ENCODE measurements around the gene ADAMTS2.

The ADAMTS2 gene

GRCh38 chr5:179208706-179209358 is 136.4 kb downstream of the ADAMTS2 start:
- H3K9ac ChIP-seq (ENCODE audit: low read length), result no peak overlapping the region
- no peaks in the 10 kb centered on the region for H3K27me3 ChIP-seq (ENCODE audit: control insufficient read depth, insufficient read depth, low read length)
- no peak overlapping the region for H3K27ac ChIP-seq (ENCODE audit: low read depth, low read length)
- no peak overlapping the region for H3K4me3 ChIP-seq (ENCODE audit: low read length)
- no peaks in the 10 kb centered on the region for H3K36me3 ChIP-seq (ENCODE audit: control insufficient read depth, insufficient read depth, low read length)
- H3K4me1 ChIP-seq (ENCODE audit: control insufficient read depth, insufficient read depth, low read length), result no peaks in the 10 kb centered on the region

GRCh38 chr5:179207920-179208705 is 137.1 kb downstream of the ADAMTS2 start:
- Histone ChIP-seq H3K36me3 (ENCODE audit: control insufficient read depth, insufficient read depth, low read length) (no peaks in the 10 kb centered on the region), H3K27ac (ENCODE audit: low read depth, low read length) (no peak overlapping the region), H3K27me3 (ENCODE audit: control insufficient read depth, insufficient read depth, low read length) (no peaks in the 10 kb centered on the region), H3K4me3 (ENCODE audit: low read length) (no peak overlapping the region), H3K4me1 (ENCODE audit: control insufficient read depth, insufficient read depth, low read length) (no peaks in the 10 kb centered on the region), H3K9ac (ENCODE audit: low read length) (no peak overlapping the region)

- no peak overlapping the region for H3K9ac ChIP-seq (ENCODE audit: low read length)
- H3K4me3 ChIP-seq (ENCODE audit: low read length), result no peak overlapping the region
- H3K4me1 ChIP-seq (ENCODE audit: control insufficient read depth, insufficient read depth, low read length), result no peaks in the 10 kb centered on the region
- no peak overlapping the region for H3K27ac ChIP-seq (ENCODE audit: low read depth, low read length)
- no peaks in the 10 kb centered on the region for H3K36me3 ChIP-seq (ENCODE audit: control insufficient read depth, insufficient read depth, low read length)
- no peaks in the 10 kb centered on the region for H3K27me3 ChIP-seq (ENCODE audit: control insufficient read depth, insufficient read depth, low read length)
These were observed 137.8 kb downstream of the ADAMTS2 start for GRCh38 chr5:179207470-179207869.

GRCh38 chr5:179206366-179206765 is 138.9 kb downstream of the ADAMTS2 start:
- Histone ChIP-seq H3K27me3 (ENCODE audit: control insufficient read depth, insufficient read depth, low read length) (no peaks in the 10 kb centered on the region), H3K36me3 (ENCODE audit: control insufficient read depth, insufficient read depth, low read length) (no peaks in the 10 kb centered on the region), H3K4me3 (ENCODE audit: low read length) (no peak overlapping the region), H3K9ac (ENCODE audit: low read length) (no peak overlapping the region), H3K27ac (ENCODE audit: low read depth, low read length) (no peak overlapping the region), H3K4me1 (ENCODE audit: control insufficient read depth, insufficient read depth, low read length) (no peaks in the 10 kb centered on the region)

GRCh38 chr5:179205277-179205676 is 140.0 kb downstream of the ADAMTS2 start:
- Histone ChIP-seq H3K36me3 (ENCODE audit: control insufficient read depth, insufficient read depth, low read length) (no peaks in the 10 kb centered on the region), H3K4me1 (ENCODE audit: control insufficient read depth, insufficient read depth, low read length) (no peaks in the 10 kb centered on the region), H3K27ac (ENCODE audit: low read depth, low read length) (no peak overlapping the region), H3K27me3 (ENCODE audit: control insufficient read depth, insufficient read depth, low read length) (no peaks in the 10 kb centered on the region), H3K9ac (ENCODE audit: low read length) (no peak overlapping the region), H3K4me3 (ENCODE audit: low read length) (no peak overlapping the region)

- no peaks in the 10 kb centered on the region for H3K4me1 ChIP-seq (ENCODE audit: control insufficient read depth, insufficient read depth, low read length)
- H3K4me3 ChIP-seq (ENCODE audit: low read length), result no peak overlapping the region
- H3K27ac ChIP-seq (ENCODE audit: low read depth, low read length), result no peak overlapping the region
- no peaks in the 10 kb centered on the region for H3K27me3 ChIP-seq (ENCODE audit: control insufficient read depth, insufficient read depth, low read length)
- H3K9ac ChIP-seq (ENCODE audit: low read length), result no peak overlapping the region
- no peaks in the 10 kb centered on the region for H3K36me3 ChIP-seq (ENCODE audit: control insufficient read depth, insufficient read depth, low read length)
These were observed 140.7 kb downstream of the ADAMTS2 start for GRCh38 chr5:179204572-179204971.

GRCh38 chr5:179203248-179203647 is 142.0 kb downstream of the ADAMTS2 start:
- Histone ChIP-seq H3K27me3 (ENCODE audit: control insufficient read depth, insufficient read depth, low read length) (no peaks in the 10 kb centered on the region), H3K4me1 (ENCODE audit: control insufficient read depth, insufficient read depth, low read length) (no peaks in the 10 kb centered on the region), H3K27ac (ENCODE audit: low read depth, low read length) (no peak overlapping the region), H3K4me3 (ENCODE audit: low read length) (no peak overlapping the region), H3K36me3 (ENCODE audit: control insufficient read depth, insufficient read depth, low read length) (no peaks in the 10 kb centered on the region), H3K9ac (ENCODE audit: low read length) (no peak overlapping the region)

GRCh38 chr5:179201986-179202385 is 143.3 kb downstream of the ADAMTS2 start:
- H3K27me3 ChIP-seq (ENCODE audit: control insufficient read depth, insufficient read depth, low read length), result no peaks in the 10 kb centered on the region

GRCh38 chr5:179199246-179199645 is 146.0 kb downstream of the ADAMTS2 start:
- Histone ChIP-seq H3K27me3 (ENCODE audit: control insufficient read depth, insufficient read depth, low read length) (no peaks in the 10 kb centered on the region), H3K4me1 (ENCODE audit: control insufficient read depth, insufficient read depth, low read length) (no peaks in the 10 kb centered on the region), H3K9ac (ENCODE audit: low read length) (no peak overlapping the region), H3K36me3 (ENCODE audit: control insufficient read depth, insufficient read depth, low read length) (no peaks in the 10 kb centered on the region), H3K4me3 (ENCODE audit: low read length) (no peak overlapping the region), H3K27ac (ENCODE audit: low read depth, low read length) (no peak overlapping the region)

More at GRCh38 chr5:179201986-179202385, 143.3 kb downstream of the ADAMTS2 start:
- Histone ChIP-seq H3K4me1 (ENCODE audit: control insufficient read depth, insufficient read depth, low read length) (no peaks in the 10 kb centered on the region), H3K4me3 (ENCODE audit: low read length) (no peak overlapping the region), H3K27ac (ENCODE audit: low read depth, low read length) (no peak overlapping the region), H3K36me3 (ENCODE audit: control insufficient read depth, insufficient read depth, low read length) (no peaks in the 10 kb centered on the region), H3K9ac (ENCODE audit: low read length) (no peak overlapping the region)

- no peak overlapping the region for H3K9ac ChIP-seq (ENCODE audit: low read length)
- H3K27me3 ChIP-seq (ENCODE audit: control insufficient read depth, insufficient read depth, low read length), result no peaks in the 10 kb centered on the region
- H3K27ac ChIP-seq (ENCODE audit: low read depth, low read length), result no peak overlapping the region
- H3K36me3 ChIP-seq (ENCODE audit: control insufficient read depth, insufficient read depth, low read length), result no peaks in the 10 kb centered on the region
- H3K4me1 ChIP-seq (ENCODE audit: control insufficient read depth, insufficient read depth, low read length), result no peaks in the 10 kb centered on the region
- no peak overlapping the region for H3K4me3 ChIP-seq (ENCODE audit: low read length)
These were observed 146.4 kb downstream of the ADAMTS2 start for GRCh38 chr5:179198825-179199224.

GRCh38 chr5:179196405-179197079 is 148.7 kb downstream of the ADAMTS2 start:
- Histone ChIP-seq H3K27ac (ENCODE audit: low read depth, low read length) (no peak overlapping the region), H3K27me3 (ENCODE audit: control insufficient read depth, insufficient read depth, low read length) (no peaks in the 10 kb centered on the region), H3K36me3 (ENCODE audit: control insufficient read depth, insufficient read depth, low read length) (no peaks in the 10 kb centered on the region), H3K9ac (ENCODE audit: low read length) (no peak overlapping the region), H3K4me1 (ENCODE audit: control insufficient read depth, insufficient read depth, low read length) (no peaks in the 10 kb centered on the region), H3K4me3 (ENCODE audit: low read length) (no peak overlapping the region)

GRCh38 chr5:179195561-179196404 is 149.5 kb downstream of the ADAMTS2 start:
- Histone ChIP-seq H3K27ac (ENCODE audit: low read depth, low read length) (no peak overlapping the region), H3K4me1 (ENCODE audit: control insufficient read depth, insufficient read depth, low read length) (no peaks in the 10 kb centered on the region), H3K27me3 (ENCODE audit: control insufficient read depth, insufficient read depth, low read length) (no peaks in the 10 kb centered on the region), H3K4me3 (ENCODE audit: low read length) (no peak overlapping the region), H3K36me3 (ENCODE audit: control insufficient read depth, insufficient read depth, low read length) (no peaks in the 10 kb centered on the region), H3K9ac (ENCODE audit: low read length) (no peak overlapping the region)

All from rectal smooth muscle tissue (tissue), 1 donor.